HL-60 (cell line): ENCODE data around the gene PKP1.
A peak's percentile ranks its signal among the peaks of the same experiment; 100 is the strongest.
"Not testable (repeated sequence)": the region's sequence is repeated elsewhere in the genome, so short reads cannot be mapped to it uniquely, and the experiment has no call there.

Experiments
- DNase-seq, 2 experiments: peaks; one replicate each; pipeline ENCODE4 v3.0.0-alpha.2; 2010 to 2020; ENCODE audit warnings: low read depth in 1 of 2, low spot score in 1 of 2
- H3K27ac ChIP-seq: fragments of 250-450 bp; sonication (Bioruptor Pico); replicated peaks from 2 replicates; pipeline ENCODE4 v1.5.1; 2020; ENCODE audit warnings: mild to moderate bottlenecking, moderate library complexity
- H3K27me3 ChIP-seq: fragments of 250-450 bp; sonication (Bioruptor Pico); 2 replicates; pipeline ENCODE4 v1.5.1; 2021; ENCODE audit warnings: mild to moderate bottlenecking, moderate library complexity; ENCODE audit not compliant: insufficient read depth, poor library complexity, severe bottlenecking
- H3K4me3 ChIP-seq: replicated peaks from 2 replicates; pipeline ENCODE4 v1.5.1; 2011; ENCODE audit warnings: mild to moderate bottlenecking, control low read depth, low read length; ENCODE audit not compliant: insufficient read depth
- CTCF ChIP-seq: IDR thresholded peaks from one replicate; pipeline ENCODE4 v1.5.1; 2011; ENCODE audit warnings: low read length, control low read depth, inconsistent platforms; ENCODE audit not compliant: insufficient read depth
- GABPA ChIP-seq: IDR thresholded peaks from 2 replicates; pipeline ENCODE4 v1.6.1; 2012; ENCODE audit warnings: low read depth
- POLR2AphosphoS5 ChIP-seq: IDR thresholded peaks from 2 replicates; pipeline ENCODE4 v1.6.1; 2012; ENCODE audit warnings: low read depth
- REST ChIP-seq: IDR thresholded peaks from 2 replicates; pipeline ENCODE4 v1.6.1; 2012; ENCODE audit warnings: low read depth; ENCODE audit not compliant: insufficient replicate concordance
- SPI1 ChIP-seq: IDR thresholded peaks from 2 replicates; pipeline ENCODE4 v1.6.1; 2012; ENCODE audit warnings: low read depth, mild to moderate bottlenecking, borderline replicate concordance
- long read RNA-seq: library from polyadenylated mRNA; unstranded; transcript quantifications from one replicate; pipeline ENCODE4 v2.0.0, GENCODE V29; 2020

The PKP1 gene
- long read RNA-seq = 0 reads

- no peak for TF ChIP-seq GABPA
- TF ChIP-seq REST = no peak
- no peak for TF ChIP-seq POLR2AphosphoS5
- no peak for DNase-seq
- Histone ChIP-seq H3K27ac (no peak within 1 kb of the TSS), H3K27me3 (peaks cover 35% of the 10 kb centered on the region), H3K4me3 (no peak within 1 kb of the TSS)
Observed at GRCh38 chr1:201282931-201283829, at the start of gene PKP1. TSS of gene PKP1 (plus strand) at chr1:201283506. CDS start at chr1:201283703, 197 bp downstream.

- not testable (repeated sequence) for H3K4me3 ChIP-seq, H3K27ac ChIP-seq, DNase-seq, H3K27me3 ChIP-seq
Observed at GRCh38 chr1:201239646-201240045, 43.7 kb upstream of the PKP1 start.

DNA sequence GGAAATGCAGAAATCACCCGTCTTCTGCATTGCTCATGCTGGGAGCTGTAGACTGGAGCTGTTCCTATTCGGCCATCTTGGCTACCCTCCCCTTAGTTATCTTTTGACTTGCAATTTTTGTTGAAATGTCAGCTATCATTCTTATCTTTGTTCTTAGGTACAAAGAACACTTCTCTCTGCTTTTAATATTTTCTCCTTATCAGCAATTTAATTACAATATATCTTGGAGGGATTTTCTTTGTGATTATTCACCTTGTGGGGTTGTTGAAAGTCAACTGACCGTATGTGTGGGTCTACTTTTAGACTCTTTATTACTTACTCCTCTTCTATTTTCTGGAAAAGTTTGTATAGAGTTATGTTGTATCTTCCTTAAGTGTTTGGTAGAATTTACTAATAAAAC, 43.1 kb upstream of the PKP1 start:
- peaks cover 2% of the 10 kb centered on the region for H3K27me3 ChIP-seq
- TF ChIP-seq GABPA (no peak), REST (no peak), POLR2AphosphoS5 (no peak), CTCF (no peak), SPI1 (no peak)
- H3K27ac ChIP-seq = no peak overlapping the region
- no peak overlapping the region for H3K4me3 ChIP-seq
- no peak for DNase-seq

DNA sequence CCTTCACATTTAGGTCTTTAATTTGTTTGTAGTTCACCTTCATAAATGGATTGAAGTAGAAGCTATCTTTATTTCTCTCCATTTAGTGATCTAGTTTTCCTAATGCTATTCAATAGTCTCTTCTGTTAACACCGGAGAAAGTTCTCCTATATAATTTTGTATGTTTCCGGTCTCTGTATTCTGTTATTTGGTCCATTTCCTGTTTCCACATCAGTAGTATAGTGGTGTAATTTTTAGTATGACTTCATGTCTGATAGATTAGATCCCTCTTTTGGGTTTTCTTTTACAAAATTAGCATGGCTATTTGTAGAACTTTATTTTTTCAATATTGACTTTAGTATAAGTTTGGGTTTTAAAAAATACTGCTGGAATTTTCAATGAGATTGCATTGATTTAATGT, 41.6 kb upstream of the PKP1 start:
- peak overlapping the region; percentile 26 for H3K27ac ChIP-seq
- TF ChIP-seq GABPA (peak; percentile 45; the same call in 1 of the 2 replicates), POLR2AphosphoS5 (no peak), SPI1 (no peak), REST (no peak), CTCF (no peak)
- DNase-seq = no peak
- peaks cover 2% of the 10 kb centered on the region for H3K27me3 ChIP-seq
- H3K4me3 ChIP-seq = no peak overlapping the region
